Lower lobe of right lung (tissue), 2 donors: Measurements from ENCODE around the gene KCNC3. TPM values are rescaled to one million over a fixed set of nuclear protein-coding genes. Genes with fewer than 3 reads are reported as not detected.
"Not testable (repeated sequence)": the region's sequence is repeated elsewhere in the genome, so short reads cannot be mapped to it uniquely, and the experiment has no call there.

Experiments
- ATAC-seq, 2 donors: fragments of 200-7000 bp; cut with Tn5 transposase; one replicate each; pipeline ENCODE4 v1.9.1; 2020 to 2022; ENCODE audit warnings: mild to moderate bottlenecking in 2 of 2, moderate library complexity in 2 of 2
- DNase-seq: peaks from one replicate; pipeline ENCODE4 v3.0.0-alpha.2; 2020
- H3K27ac ChIP-seq: fragments of 200-600 bp; one replicate; pipeline ENCODE4 v1.8.0; 2022
- H3K27me3 ChIP-seq: fragments of 200-600 bp; one replicate; pipeline ENCODE4 v1.8.0; 2022; ENCODE audit warnings: low read depth
- H3K36me3 ChIP-seq: fragments of 200-600 bp; one replicate; pipeline ENCODE4 v1.8.0; 2022; ENCODE audit warnings: mild to moderate bottlenecking
- H3K4me1 ChIP-seq: fragments of 200-600 bp; one replicate; pipeline ENCODE4 v1.8.0; 2022
- H3K4me3 ChIP-seq: fragments of 200-600 bp; one replicate; pipeline ENCODE4 v1.8.0; 2022; ENCODE audit warnings: mild to moderate bottlenecking
- H3K9me3 ChIP-seq: fragments of 200-600 bp; one replicate; pipeline ENCODE4 v1.8.0; 2022
- CTCF ChIP-seq: fragments of 200-600 bp; IDR thresholded peaks from one replicate; pipeline ENCODE4 v1.8.0; 2022; ENCODE audit warnings: antibody characterized with exemption, mild to moderate bottlenecking
- intact Hi-C: fragments of 100-400 bp; cut with DNase I; formaldehyde crosslinking; loops from one replicate; pipeline ENCODE4 v1.11.0; 2022
- total RNA-seq: library from RNA; stranded (reverse); fragmentation: NEBNext Ultra II Directional; extraction: Animal tissue kit (Norgen Biotek cat#: 25700); gene quantifications from one replicate; pipeline ENCODE4 v1.2.1, GENCODE V29; 2021
- donor health status: DM: no; HTN: yes; CAD: no; lungs with severe emphysema.

Gene KCNC3
- total RNA-seq, 1 donor from 2014 or later, result 11.1 TPM

GRCh38 chr19:50330365-50331078 is 1.3 kb upstream of the KCNC3 start:
- Histone ChIP-seq H3K4me3 (peak overlapping the region; percentile 48), H3K4me1 (peaks cover 40% of the 10 kb centered on the region), H3K36me3 (no peaks in the 10 kb centered on the region), H3K9me3 (no peaks in the 10 kb centered on the region), H3K27ac (peak overlapping the region; percentile 18), H3K27me3 (peaks cover 26% of the 10 kb centered on the region)
- intact Hi-C loops, result no loop called here
- TF ChIP-seq CTCF, result no peak
- DNase-seq, result peak; percentile 91
- ATAC-seq, result peak; percentile 65 to 71

GRCh38 chr19:50329926-50330294 is 733 bp upstream of the KCNC3 start:
- Histone ChIP-seq H3K27ac (peak overlapping the region; percentile 18), H3K4me1 (peaks cover 40% of the 10 kb centered on the region), H3K4me3 (peak overlapping the region; percentile 48), H3K27me3 (peaks cover 26% of the 10 kb centered on the region)
- ATAC-seq, H3K36me3 ChIP-seq, H3K9me3 ChIP-seq, intact Hi-C loops: not testable (repeated sequence)
- DNase-seq, result peak; percentile 57

GRCh38 chr19:50328873-50329145 is 368 bp downstream of the KCNC3 start:
- Histone ChIP-seq H3K36me3 (no peaks in the 10 kb centered on the region), H3K4me3 (peak overlapping the region; percentile 52), H3K27me3 (peaks cover 26% of the 10 kb centered on the region), H3K4me1 (peaks cover 40% of the 10 kb centered on the region), H3K27ac (no peak overlapping the region), H3K9me3 (no peaks in the 10 kb centered on the region)
- no peak for TF ChIP-seq CTCF
- ATAC-seq (no peak), DNase-seq (no peak)
- intact Hi-C loops, result no loop called here

GRCh38 chr19:50328224-50328872 is 829 bp downstream of the KCNC3 start:
- peaks cover 26% of the 10 kb centered on the region for H3K27me3 ChIP-seq
- peaks cover 40% of the 10 kb centered on the region for H3K4me1 ChIP-seq
- H3K36me3 ChIP-seq, result no peaks in the 10 kb centered on the region
- peak overlapping the region; percentile 52 for H3K4me3 ChIP-seq
- intact Hi-C loops, result no loop called here
- peak; percentile 72 for DNase-seq
- TF ChIP-seq CTCF, result no peak
- ATAC-seq, result no peak
- H3K27ac ChIP-seq, result no peak overlapping the region
- no peaks in the 10 kb centered on the region for H3K9me3 ChIP-seq

- Histone ChIP-seq H3K9me3 (no peaks in the 10 kb centered on the region), H3K36me3 (no peaks in the 10 kb centered on the region), H3K4me1 (peaks cover 33% of the 10 kb centered on the region), H3K4me3 (no peak overlapping the region), H3K27me3 (peaks cover 20% of the 10 kb centered on the region), H3K27ac (no peak overlapping the region)
- TF ChIP-seq CTCF, result no peak
- no peak for DNase-seq
- ATAC-seq, result no peak
- intact Hi-C loops, result no loop called here
These were observed 1.5 kb downstream of the KCNC3 start for GRCh38 chr19:50327461-50328223.

- Histone ChIP-seq H3K27me3 (peaks cover 20% of the 10 kb centered on the region), H3K27ac (no peak overlapping the region), H3K9me3 (no peaks in the 10 kb centered on the region), H3K4me1 (peaks cover 29% of the 10 kb centered on the region), H3K36me3 (no peaks in the 10 kb centered on the region), H3K4me3 (no peak overlapping the region)
- ATAC-seq (no peak), DNase-seq (no peak)
- intact Hi-C loops, result no loop called here
- no peak for TF ChIP-seq CTCF
These were observed 2.2 kb downstream of the KCNC3 start for GRCh38 chr19:50327013-50327412.
